DOHH2 (cell line): ENCODE measurements around the gene AUTS2.

Experiments used
- EZH2phosphoT487 ChIP-seq: fragments of 200-600 bp; sonication (generic); IDR thresholded peaks from 2 replicates; pipeline ENCODE4 v1.6.1; 2017; ENCODE audit warnings: borderline replicate concordance, mild to moderate bottlenecking, antibody characterized with exemption, low read length, moderate library complexity, mixed read lengths
- TF ChIP-seq, protein P1 (sequence below): fragments of 200-600 bp; sonication (generic); IDR thresholded peaks from one replicate; pipeline ENCODE4 v1.5.1; 2014; ENCODE audit warnings: antibody characterized with exemption, mild to moderate bottlenecking, low read depth, low read length; ENCODE audit not compliant: poor library complexity, severe bottlenecking

DNA sequence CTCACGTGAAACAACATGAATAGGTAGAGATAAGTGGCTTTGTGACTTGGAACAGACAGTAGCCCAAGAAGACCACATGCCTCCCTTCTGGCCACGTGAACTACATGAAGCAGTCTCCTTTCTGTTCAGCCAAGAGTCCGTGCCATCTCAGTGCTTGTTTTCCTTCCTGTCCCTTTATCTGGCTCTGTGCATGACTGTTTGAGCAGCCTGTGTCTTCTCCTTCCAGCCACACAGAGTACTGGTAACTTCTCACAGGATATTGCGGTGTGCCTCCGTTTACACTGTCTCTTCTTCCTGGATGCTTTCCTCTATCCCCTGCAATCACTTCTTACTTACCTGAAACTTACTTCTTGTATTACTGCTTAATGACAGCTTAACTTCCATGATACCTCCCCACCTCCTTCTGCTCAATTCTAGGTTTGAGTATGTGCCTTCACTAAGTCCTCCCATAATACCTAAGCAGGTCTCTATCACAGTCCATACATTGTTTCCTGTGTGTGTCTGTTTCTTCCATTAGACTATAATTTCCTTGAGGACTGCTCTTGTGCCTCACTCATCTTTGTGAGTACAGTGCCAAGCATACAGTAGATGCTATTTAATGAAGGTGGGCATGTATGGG, 748.7 kb downstream of the AUTS2 start:
- TF ChIP-seq, protein P1, sequence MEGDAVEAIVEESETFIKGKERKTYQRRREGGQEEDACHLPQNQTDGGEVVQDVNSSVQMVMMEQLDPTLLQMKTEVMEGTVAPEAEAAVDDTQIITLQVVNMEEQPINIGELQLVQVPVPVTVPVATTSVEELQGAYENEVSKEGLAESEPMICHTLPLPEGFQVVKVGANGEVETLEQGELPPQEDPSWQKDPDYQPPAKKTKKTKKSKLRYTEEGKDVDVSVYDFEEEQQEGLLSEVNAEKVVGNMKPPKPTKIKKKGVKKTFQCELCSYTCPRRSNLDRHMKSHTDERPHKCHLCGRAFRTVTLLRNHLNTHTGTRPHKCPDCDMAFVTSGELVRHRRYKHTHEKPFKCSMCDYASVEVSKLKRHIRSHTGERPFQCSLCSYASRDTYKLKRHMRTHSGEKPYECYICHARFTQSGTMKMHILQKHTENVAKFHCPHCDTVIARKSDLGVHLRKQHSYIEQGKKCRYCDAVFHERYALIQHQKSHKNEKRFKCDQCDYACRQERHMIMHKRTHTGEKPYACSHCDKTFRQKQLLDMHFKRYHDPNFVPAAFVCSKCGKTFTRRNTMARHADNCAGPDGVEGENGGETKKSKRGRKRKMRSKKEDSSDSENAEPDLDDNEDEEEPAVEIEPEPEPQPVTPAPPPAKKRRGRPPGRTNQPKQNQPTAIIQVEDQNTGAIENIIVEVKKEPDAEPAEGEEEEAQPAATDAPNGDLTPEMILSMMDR: no peak
- no peak for TF ChIP-seq EZH2phosphoT487
